ENCODE measurements around the gene CUL7. TPM values are rescaled to one million over a fixed set of nuclear protein-coding genes. Genes with fewer than 3 reads are reported as not detected.
A peak's percentile ranks its signal among the peaks of the same experiment; 100 is the strongest.

CUL7 gene
- total RNA-seq, 4 donors from 2014 or later: 10.9 to 16.6 (median 13.5) TPM

GRCh38 chr6:43054206-43054943, 724 bp upstream of the CUL7 start:
- H3K9me3 ChIP-seq: no peaks in the 10 kb centered on the region
- H3K27me3 ChIP-seq: no peaks in the 10 kb centered on the region
- peaks cover 0 to 45% (median 15%) of the 10 kb centered on the region in 3 donors for H3K4me1 ChIP-seq
- no peak for ATAC-seq
- peaks cover 0 to 50% of the 10 kb centered on the region in 2 donors for H3K36me3 ChIP-seq
- H3K4me3 ChIP-seq: peak overlapping the region; percentile 77 to 79
- peak overlapping the region; percentile 76 to 95 (median 90) for H3K27ac ChIP-seq
- 39 to 48% methylated on average over 8 to 9 of the region's 17 CpGs for WGBS, 2 donors (ENCODE audit: low coverage in 1 of 2)
- no peak for TF ChIP-seq EP300 (IDR thresholded peaks at IDR 0.05)

GRCh38 chr6:43052842-43053544, 658 bp downstream of the CUL7 start:
- Histone ChIP-seq H3K9me3 (no peaks in the 10 kb centered on the region), H3K27ac (peak overlapping the region; percentile 76 to 95 (median 90)), H3K36me3 (peaks cover 0 to 64% of the 10 kb centered on the region in 2 donors), H3K4me3 (peak overlapping the region; percentile 77 to 79), H3K4me1 (peaks cover 0 to 34% (median 9%) of the 10 kb centered on the region in 3 donors), H3K27me3 (no peaks in the 10 kb centered on the region)
- peak; percentile 7 for ATAC-seq
- TF ChIP-seq EP300 (IDR thresholded peaks at IDR 0.05): no peak
- 23% methylated on average over 12 to 15 of the region's 22 CpGs for WGBS, 2 donors (ENCODE audit: low coverage in 1 of 2)

- Histone ChIP-seq H3K4me3 (no peak overlapping the region), H3K36me3 (peaks cover 0 to 65% of the 10 kb centered on the region in 2 donors), H3K27me3 (no peaks in the 10 kb centered on the region), H3K4me1 (peaks cover 0 to 28% (median 9%) of the 10 kb centered on the region in 3 donors), H3K27ac (peak overlapping the region in 3 of 4 donors; percentile 88 to 95 (median 93)), H3K9me3 (no peaks in the 10 kb centered on the region)
- TF ChIP-seq POLR2AphosphoS5 (IDR thresholded peaks at IDR 0.05) (no peak), EP300 (IDR thresholded peaks at IDR 0.05) (no peak), POLR2A (IDR thresholded peaks at IDR 0.05) (no peak), CTCF (IDR thresholded peaks at IDR 0.05) (no peak)
- no peak for ATAC-seq
- WGBS, 2 donors (ENCODE audit: low coverage in 1 of 2): 100% methylated on average over 5 of the region's 19 CpGs; no CpG with 5 or more reads in 1 of the 2 donors
These were observed 1.3 kb downstream of the CUL7 start for GRCh38 chr6:43052225-43052841.

GRCh38 chr6:43050981-43051380, 2.7 kb downstream of the CUL7 start:
- Histone ChIP-seq H3K4me1 (peaks cover 0 to 28% (median 9%) of the 10 kb centered on the region in 3 donors), H3K9me3 (no peaks in the 10 kb centered on the region), H3K4me3 (no peak overlapping the region), H3K27me3 (no peaks in the 10 kb centered on the region), H3K27ac (no peak overlapping the region), H3K36me3 (peaks cover 0 to 65% of the 10 kb centered on the region in 2 donors)
- no CpG with 5 or more reads among the region's 17 CpGs for WGBS, 2 donors (ENCODE audit: low coverage in 1 of 2)
- TF ChIP-seq EP300 (IDR thresholded peaks at IDR 0.05) (no peak), CTCF (IDR thresholded peaks at IDR 0.05) (no peak), POLR2AphosphoS5 (IDR thresholded peaks at IDR 0.05) (no peak), POLR2A (IDR thresholded peaks at IDR 0.05) (no peak)
- ATAC-seq: no peak

GRCh38 chr6:43047998-43048397, 5.7 kb downstream of the CUL7 start:
- Histone ChIP-seq H3K4me3 (no peak overlapping the region), H3K9me3 (no peaks in the 10 kb centered on the region), H3K27me3 (no peaks in the 10 kb centered on the region), H3K4me1 (peaks cover 0 to 12% (median 2%) of the 10 kb centered on the region in 3 donors), H3K27ac (no peak overlapping the region), H3K36me3 (peaks cover 0 to 82% of the 10 kb centered on the region in 2 donors)
- TF ChIP-seq EP300 (IDR thresholded peaks at IDR 0.05) (no peak), POLR2A (IDR thresholded peaks at IDR 0.05) (no peak), POLR2AphosphoS5 (IDR thresholded peaks at IDR 0.05) (no peak), CTCF (IDR thresholded peaks at IDR 0.05) (no peak)
- no peak for ATAC-seq
- WGBS, 2 donors (ENCODE audit: low coverage in 1 of 2): 62 to 81% methylated on average over 2 to 5 of the region's 7 CpGs
